Measurements from ENCODE around the gene ATP6V1F. TPM values are rescaled to one million over a fixed set of nuclear protein-coding genes. Genes with fewer than 3 reads are reported as not detected.
A peak's percentile ranks its signal among the peaks of the same experiment; 100 is the strongest.

The ATP6V1F gene
- total RNA-seq = 119 TPM

- Histone ChIP-seq H3K4me3 (peak within 1 kb of the TSS; percentile 60 to 95), H3K27me3 (no peaks in the 10 kb centered on the region), H3K36me3 (peaks cover 0 to 19% of the 10 kb centered on the region in 2 donors), H3K27ac (peak within 1 kb of the TSS; percentile 90), H3K4me1 (peaks cover 66% of the 10 kb centered on the region), H3K9me3 (no peaks in the 10 kb centered on the region)
- intact Hi-C loops (cut with DNase I) = loop anchor here (10.0 kb wide), 1 partner anchor 128 kb away; the partner anchor contains the start of gene CALU
- TF ChIP-seq CTCF (IDR thresholded peaks at IDR 0.05) = peak; percentile 1 to 10 (median 9)
- peak in 1 of 2 donors; percentile 87 for TF ChIP-seq POLR2A (IDR thresholded peaks at IDR 0.05)
- peak; percentile 95 to 99 for TF ChIP-seq POLR2AphosphoS5 (IDR thresholded peaks at IDR 0.05; ENCODE audit: insufficient read depth in 1 of 2, low read depth in 1 of 2)
- DNase-seq (ENCODE audit: extremely low spot score in 2 of 2) = peak; percentile 96 to 99
Observed at GRCh38 chr7:128862571-128863432, at the start of gene ATP6V1F. ATP6V1F (plus strand) TSS chr7:128862856; CDS start chr7:128862905, 49 bp downstream.

GRCh38 chr7:128814499-128814898, 48.2 kb upstream of the ATP6V1F start:
- no peaks in the 10 kb centered on the region for H3K9me3 ChIP-seq
- no peak overlapping the region for H3K4me3 ChIP-seq
- intact Hi-C loops (cut with DNase I) = no loop called here
- TF ChIP-seq POLR2AphosphoS5 (IDR thresholded peaks at IDR 0.05; ENCODE audit: insufficient read depth in 1 of 2, low read depth in 1 of 2) (no peak), CTCF (IDR thresholded peaks at IDR 0.05) (no peak), POLR2A (IDR thresholded peaks at IDR 0.05) (no peak)
- H3K27ac ChIP-seq = no peak overlapping the region
- H3K27me3 ChIP-seq = no peaks in the 10 kb centered on the region
- H3K36me3 ChIP-seq = no peaks in the 10 kb centered on the region
- no peaks in the 10 kb centered on the region for H3K4me1 ChIP-seq
- DNase-seq (ENCODE audit: extremely low spot score in 2 of 2) = no peak

GRCh38 chr7:128815289-128815942, 47.2 kb upstream of the ATP6V1F start:
- intact Hi-C loops (cut with DNase I) = no loop called here
- H3K36me3 ChIP-seq = no peaks in the 10 kb centered on the region

GRCh38 chr7:128818694-128819093, 44.0 kb upstream of the ATP6V1F start:
- no peak for DNase-seq (ENCODE audit: extremely low spot score in 2 of 2)
- TF ChIP-seq POLR2AphosphoS5 (IDR thresholded peaks at IDR 0.05; ENCODE audit: insufficient read depth in 1 of 2, low read depth in 1 of 2) = no peak
- Histone ChIP-seq H3K36me3 (no peaks in the 10 kb centered on the region), H3K27me3 (no peaks in the 10 kb centered on the region), H3K27ac (no peak overlapping the region), H3K4me3 (no peak overlapping the region), H3K4me1 (no peaks in the 10 kb centered on the region), H3K9me3 (no peaks in the 10 kb centered on the region)
- intact Hi-C loops (cut with DNase I) = no loop called here

More at GRCh38 chr7:128815289-128815942, 47.2 kb upstream of the ATP6V1F start:
- Histone ChIP-seq H3K4me3 (no peak overlapping the region), H3K27ac (no peak overlapping the region), H3K27me3 (no peaks in the 10 kb centered on the region), H3K4me1 (no peaks in the 10 kb centered on the region), H3K9me3 (no peaks in the 10 kb centered on the region)
- DNase-seq (ENCODE audit: extremely low spot score in 2 of 2) = no peak
- TF ChIP-seq CTCF (IDR thresholded peaks at IDR 0.05) = no peak
- TF ChIP-seq POLR2A (IDR thresholded peaks at IDR 0.05) = no peak
- TF ChIP-seq POLR2AphosphoS5 (IDR thresholded peaks at IDR 0.05; ENCODE audit: insufficient read depth in 1 of 2, low read depth in 1 of 2) = no peak

GRCh38 chr7:128821724-128822123, 40.9 kb upstream of the ATP6V1F start:
- DNase-seq (ENCODE audit: extremely low spot score in 2 of 2) = no peak
- H3K9me3 ChIP-seq = no peaks in the 10 kb centered on the region
- no peak overlapping the region for H3K4me3 ChIP-seq
- no peaks in the 10 kb centered on the region for H3K36me3 ChIP-seq
- H3K4me1 ChIP-seq = no peaks in the 10 kb centered on the region
- intact Hi-C loops (cut with DNase I) = no loop called here
- H3K27ac ChIP-seq = no peak overlapping the region
- no peaks in the 10 kb centered on the region for H3K27me3 ChIP-seq
- no peak for TF ChIP-seq POLR2AphosphoS5 (IDR thresholded peaks at IDR 0.05; ENCODE audit: insufficient read depth in 1 of 2, low read depth in 1 of 2)
- no peak for TF ChIP-seq POLR2A (IDR thresholded peaks at IDR 0.05)
- no peak for TF ChIP-seq CTCF (IDR thresholded peaks at IDR 0.05)
